Pancreas (tissue), 10 donors: ENCODE measurements around the gene FAM180B. TPM values are rescaled to one million over a fixed set of nuclear protein-coding genes. Genes with fewer than 3 reads are reported as not detected.

Experiments
- ATAC-seq, 4 donors: fragments of 200-7000 bp; cut with Tn5 transposase; one replicate each; pipeline versions ENCODE4 v1.8.0 to v1.9.1; 2020; ENCODE audit warnings: mild to moderate bottlenecking in 4 of 4, moderate library complexity in 4 of 4
- DNase-seq, 6 donors: peaks; one replicate each; pipeline ENCODE4 v3.0.0-alpha.2; 2020
- FAIRE-seq: peaks from 2 replicates; lab custom pipeline; 2012; peaks lifted over from hg19 to GRCh38; lab: Jason Lieb, UNC
- H3K27ac ChIP-seq, 4 donors: fragments of 200-600 bp; sonication (generic); 1 replicate in 3 of 4; 2 replicates in 1 of 4; pipeline versions ENCODE4 v1.5.0 to v1.8.0; 2020
- H3K27me3 ChIP-seq, 4 donors: fragments of 200-600 bp; one replicate each; pipeline ENCODE4 v1.8.0; 2021
- H3K36me3 ChIP-seq, 3 donors: fragments of 200-600 bp; sonication (generic) in 1 of 3; one replicate each; pipeline versions ENCODE4 v1.5.0 to v1.8.0; 2020 to 2021
- H3K4me1 ChIP-seq, 3 donors: fragments of 200-600 bp; one replicate each; pipeline ENCODE4 v1.8.0; 2021
- H3K4me3 ChIP-seq, 4 donors: fragments of 200-600 bp; sonication (generic) in 2 of 4; one replicate each; pipeline versions ENCODE4 v1.5.0 to v1.8.0; 2020 to 2021
- H3K9me3 ChIP-seq, 4 donors: fragments of 200-600 bp; one replicate each; pipeline ENCODE4 v1.8.0; 2021
- CTCF ChIP-seq, 4 donors: fragments of 200-600 bp; sonication (generic) in 3 of 4; IDR thresholded peaks; one replicate each; pipeline versions ENCODE4 v1.5.0 to v1.8.0; 2021; ENCODE audit warnings: antibody characterized with exemption in 4 of 4
- WGBS, 2 donors: extraction: QIAGEN DNeasy Blood & Tissue Kit; methylation state at CpG; one replicate each; pipeline ENCODE4 v1.1.7; 2013; 5-methylcytosine and 5-hydroxymethylcytosine counted together
- intact Hi-C, 3 donors: fragments of 100-400 bp; cut with DNase I; formaldehyde crosslinking; loops; one replicate each; pipeline versions ENCODE4 v1.11.1 to v1.14.2; 2022
- polyA plus RNA-seq, 2 donors: library from polyadenylated mRNA; stranded (reverse); fragments of 200-250 nt; gene quantifications; one replicate each; pipeline ENCODE4 v1.2.3, GENCODE V29; 2013
- total RNA-seq, 6 donors: library from RNA; stranded (reverse); fragmentation: NEBNext Ultra II Directional in 4 of 6; extraction: Animal tissue kit (Norgen Biotek cat#: 25700) in 4 of 6; gene quantifications; one replicate each; pipeline versions ENCODE4 v1.2.1 to v1.2.4, GENCODE V29; 2021 to 2023
- donor health status: healthy with polysubstance abuse.
- donor health status: DM: no; HTN: no; CAD: no; lungs with moderate emphysema.
- donor health status: DM: no; HTN: no; CAD: no.
- donor health status: control.
- donor health status: control.
- donor health status: Bipolar disorder and iron deficiency.
- donor health status: DM: yes; HTN: yes; CAD: no.
- donor health status: DM: no; HTN: no; CAD: no.
- donor health status: DM: no; HTN: no; CAD: no.
- donor health status: DM: yes; HTN: yes; CAD: no.

FAM180B gene
- total and polyA plus RNA-seq, 8 donors: 0.17 TPM; not detected in 7

- Histone ChIP-seq H3K4me1 (no peaks in the 10 kb centered on the region), H3K27me3 (no peaks in the 10 kb centered on the region), H3K4me3 (no peak overlapping the region), H3K27ac (no peak overlapping the region), H3K9me3 (no peaks in the 10 kb centered on the region), H3K36me3 (no peaks in the 10 kb centered on the region)
- TF ChIP-seq CTCF (IDR thresholded peaks at IDR 0.05): no peak
- no peak for FAIRE-seq
- intact Hi-C loops: no loop called here
- DNase-seq: no peak
- no peak for ATAC-seq
- 69 to 77% methylated on average over 4 of the region's 4 CpGs for WGBS, 2 donors
These were observed 13.4 kb downstream of the FAM180B start for GRCh38 chr11:47599902-47600301.

- no peak for TF ChIP-seq CTCF (IDR thresholded peaks at IDR 0.05)
- H3K36me3 ChIP-seq: no peaks in the 10 kb centered on the region
- no peak overlapping the region for H3K27ac ChIP-seq
- FAIRE-seq (no peak), ATAC-seq (no peak), DNase-seq (no peak)
- 90 to 95% methylated on average over 4 of the region's 4 CpGs for WGBS, 2 donors
- intact Hi-C loops: no loop called here
- H3K4me3 ChIP-seq: no peak overlapping the region
- H3K9me3 ChIP-seq: no peaks in the 10 kb centered on the region
- peaks cover 4 to 12% (median 4%) of the 10 kb centered on the region in 3 donors for H3K4me1 ChIP-seq
- no peaks in the 10 kb centered on the region for H3K27me3 ChIP-seq
These were observed 16.8 kb downstream of the FAM180B start for GRCh38 chr11:47603295-47603694.

GRCh38 chr11:47605921-47606320, 19.4 kb downstream of the FAM180B start:
- WGBS, 2 donors: 38 to 39% methylated on average over 3 of the region's 3 CpGs
- TF ChIP-seq CTCF (IDR thresholded peaks at IDR 0.05): no peak
- FAIRE-seq (no peak), ATAC-seq (peak in 3 of 4 donors; percentile 28 to 59 (median 56)), DNase-seq (no peak)
- Histone ChIP-seq H3K4me3 (no peak overlapping the region), H3K27me3 (no peaks in the 10 kb centered on the region), H3K36me3 (no peaks in the 10 kb centered on the region), H3K4me1 (peaks cover 4 to 12% (median 4%) of the 10 kb centered on the region in 3 donors), H3K9me3 (no peaks in the 10 kb centered on the region), H3K27ac (no peak overlapping the region)
- intact Hi-C loops: no loop called here

GRCh38 chr11:47606731-47607130, 20.3 kb downstream of the FAM180B start:
- ATAC-seq (peak in 2 of 4 donors; percentile 17 to 22), FAIRE-seq (no peak), DNase-seq (no peak)
- Histone ChIP-seq H3K4me1 (peaks cover 4 to 12% (median 4%) of the 10 kb centered on the region in 3 donors), H3K27ac (no peak overlapping the region), H3K9me3 (no peaks in the 10 kb centered on the region), H3K36me3 (no peaks in the 10 kb centered on the region), H3K27me3 (no peaks in the 10 kb centered on the region), H3K4me3 (no peak overlapping the region)
- intact Hi-C loops: no loop called here
- 40 to 49% methylated on average over 5 of the region's 5 CpGs for WGBS, 2 donors
- TF ChIP-seq CTCF (IDR thresholded peaks at IDR 0.05): no peak

GRCh38 chr11:47607380-47607779, 20.9 kb downstream of the FAM180B start:
- Histone ChIP-seq H3K9me3 (no peaks in the 10 kb centered on the region), H3K4me3 (no peak overlapping the region), H3K36me3 (no peaks in the 10 kb centered on the region), H3K4me1 (peaks cover 4 to 12% (median 4%) of the 10 kb centered on the region in 3 donors), H3K27me3 (no peaks in the 10 kb centered on the region), H3K27ac (no peak overlapping the region)
- ATAC-seq (peak in 3 of 4 donors; percentile 51 to 68 (median 67)), DNase-seq (no peak), FAIRE-seq (no peak)
- intact Hi-C loops: no loop called here
- no peak for TF ChIP-seq CTCF (IDR thresholded peaks at IDR 0.05)
- 86 to 87% methylated on average over 7 of the region's 7 CpGs for WGBS, 2 donors
